ENCODE results near the gene PAK5. TPM values are rescaled to one million over a fixed set of nuclear protein-coding genes. Genes with fewer than 3 reads are reported as not detected.

Gene PAK5
- polyA plus RNA-seq, 1 of the 3 experiments (the other 2 are of a cell fraction): 0.03 TPM

DNA sequence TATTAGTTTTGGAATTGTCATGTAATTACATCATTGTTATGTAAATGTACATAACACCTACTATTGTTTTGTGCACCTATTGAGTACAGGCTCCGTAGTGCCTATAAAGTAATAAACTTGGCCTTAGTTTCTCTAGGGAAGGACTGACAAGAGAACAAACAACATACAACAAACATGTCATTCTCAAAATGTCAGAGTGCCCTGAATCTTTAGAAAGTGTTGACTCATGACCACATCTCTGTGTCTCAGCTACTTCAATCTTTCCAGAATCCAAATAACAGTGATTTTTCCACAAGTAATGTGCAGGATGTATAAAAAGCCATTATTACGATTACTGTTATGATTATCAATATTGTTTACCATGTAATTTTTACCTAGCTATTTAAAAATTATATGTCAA is 307.3 kb downstream of the PAK5 start:
- Histone ChIP-seq H4K20me1 (ENCODE audit: insufficient read depth) (no peaks in the 10 kb centered on the region), H3K9me2 (no peaks in the 10 kb centered on the region), H3K9me3 (no peaks in the 10 kb centered on the region), H3K27ac (ENCODE audit: low read depth in 2 of 2, low read length in 1 of 2) (peak overlapping the region; percentile 76 to 97), H3K4me3 (ENCODE audit: low read depth in 2 of 2, low read length in 1 of 2) (no peak overlapping the region), H3K4me2 (peak overlapping the region; percentile 1; the same call in 1 of the 2 replicates), H3K27me3 (ENCODE audit: insufficient read depth) (no peaks in the 10 kb centered on the region), H3K36me3 (replicated peaks in 1 of 2; ENCODE audit: control insufficient read depth in 1 of 2, insufficient read depth in 2 of 2, low read length in 1 of 2) (peaks cover 0 to 7% of the 10 kb centered on the region in 2 experiments), H2AFZ (ENCODE audit: low read depth) (peak overlapping the region; percentile 50; the same call in 1 of the 2 replicates), H3K4me1 (ENCODE audit: control insufficient read depth in 1 of 2, insufficient read depth in 2 of 2, low read depth in 1 of 2, low read length in 1 of 2) (peaks cover 15 to 28% of the 10 kb centered on the region in 2 experiments), H3K9ac (no peak overlapping the region), H3K79me2 (ENCODE audit: insufficient read depth) (no peaks in the 10 kb centered on the region), H3F3A (replicated peaks; ENCODE audit: insufficient read depth) (peaks cover 15% of the 10 kb centered on the region)
- no peak for DNase-seq
- 50% methylated on average over 2 of the region's 2 CpGs for WGBS (ENCODE audit: low lambda C conversion rate)
- CTCF ChIA-PET: interaction anchor here (1.0 to 3.3 kb wide), 7 partner anchors 9 to 78 kb away, joined by 3 to 21 read pairs (median 3); partner anchors contain the start of gene LAMP5
- TF ChIP-seq, protein P1, sequence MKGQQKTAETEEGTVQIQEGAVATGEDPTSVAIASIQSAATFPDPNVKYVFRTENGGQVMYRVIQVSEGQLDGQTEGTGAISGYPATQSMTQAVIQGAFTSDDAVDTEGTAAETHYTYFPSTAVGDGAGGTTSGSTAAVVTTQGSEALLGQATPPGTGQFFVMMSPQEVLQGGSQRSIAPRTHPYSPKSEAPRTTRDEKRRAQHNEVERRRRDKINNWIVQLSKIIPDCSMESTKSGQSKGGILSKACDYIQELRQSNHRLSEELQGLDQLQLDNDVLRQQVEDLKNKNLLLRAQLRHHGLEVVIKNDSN (IDR thresholded peaks at IDR 0.05; ENCODE audit: borderline replicate concordance, low read depth): no peak
- no peak for TF ChIP-seq FOXJ3 (CRISPR knock-in tag; IDR thresholded peaks at IDR 0.05)
- POLR2A ChIA-PET: interaction anchor here (1.5 to 1.8 kb wide), 2 partner anchors 17 to 40 kb away, joined by 7 to 8 read pairs; partner anchors contain the start of gene LAMP5

DNA sequence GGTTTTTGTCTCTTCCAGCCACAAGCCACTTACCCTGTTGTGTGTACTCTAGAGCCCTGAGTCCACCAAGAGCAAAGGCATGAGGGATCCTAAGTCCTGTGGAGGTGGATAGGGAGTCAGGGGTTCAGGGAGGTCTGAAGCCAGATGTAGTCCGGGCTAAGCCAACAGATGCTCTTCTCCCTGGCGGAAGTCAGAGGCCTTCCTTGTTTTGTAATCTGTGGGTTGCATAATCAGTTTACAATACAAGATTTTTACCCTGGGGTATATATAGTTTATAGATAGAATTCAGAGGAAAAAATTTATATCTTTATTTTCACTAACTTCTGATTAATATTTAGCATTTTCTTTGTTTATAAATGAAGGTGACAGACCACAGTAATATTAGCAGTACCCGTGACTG is 315.2 kb downstream of the PAK5 start:
- no peak for DNase-seq
- CTCF ChIA-PET: no interaction called here
- no peak overlapping the region for H3K4me2 ChIP-seq
- TF ChIP-seq FOSL2 (IDR thresholded peaks at IDR 0.05; ENCODE audit: borderline replicate concordance, low read depth): no peak
- TF ChIP-seq, protein P2, sequence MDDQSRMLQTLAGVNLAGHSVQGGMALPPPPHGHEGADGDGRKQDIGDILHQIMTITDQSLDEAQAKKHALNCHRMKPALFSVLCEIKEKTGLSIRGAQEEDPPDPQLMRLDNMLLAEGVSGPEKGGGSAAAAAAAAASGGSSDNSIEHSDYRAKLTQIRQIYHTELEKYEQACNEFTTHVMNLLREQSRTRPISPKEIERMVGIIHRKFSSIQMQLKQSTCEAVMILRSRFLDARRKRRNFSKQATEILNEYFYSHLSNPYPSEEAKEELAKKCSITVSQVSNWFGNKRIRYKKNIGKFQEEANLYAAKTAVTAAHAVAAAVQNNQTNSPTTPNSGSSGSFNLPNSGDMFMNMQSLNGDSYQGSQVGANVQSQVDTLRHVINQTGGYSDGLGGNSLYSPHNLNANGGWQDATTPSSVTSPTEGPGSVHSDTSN (IDR thresholded peaks at IDR 0.05): no peak
- TF ChIP-seq, protein P3, sequence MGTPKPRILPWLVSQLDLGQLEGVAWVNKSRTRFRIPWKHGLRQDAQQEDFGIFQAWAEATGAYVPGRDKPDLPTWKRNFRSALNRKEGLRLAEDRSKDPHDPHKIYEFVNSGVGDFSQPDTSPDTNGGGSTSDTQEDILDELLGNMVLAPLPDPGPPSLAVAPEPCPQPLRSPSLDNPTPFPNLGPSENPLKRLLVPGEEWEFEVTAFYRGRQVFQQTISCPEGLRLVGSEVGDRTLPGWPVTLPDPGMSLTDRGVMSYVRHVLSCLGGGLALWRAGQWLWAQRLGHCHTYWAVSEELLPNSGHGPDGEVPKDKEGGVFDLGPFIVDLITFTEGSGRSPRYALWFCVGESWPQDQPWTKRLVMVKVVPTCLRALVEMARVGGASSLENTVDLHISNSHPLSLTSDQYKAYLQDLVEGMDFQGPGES (IDR thresholded peaks at IDR 0.05; ENCODE audit: low read depth, low read length): no peak
- no peak for TF ChIP-seq SIN3A (IDR thresholded peaks at IDR 0.05; ENCODE audit: borderline replicate concordance, low read depth, low read length)
- H3K4me1 ChIP-seq (ENCODE audit: control insufficient read depth in 1 of 2, insufficient read depth in 2 of 2, low read depth in 1 of 2, low read length in 1 of 2): peaks cover 0 to 2% of the 10 kb centered on the region in 2 experiments; a peak in 1 of 4 replicates
- no peaks in the 10 kb centered on the region for H3K27me3 ChIP-seq (ENCODE audit: insufficient read depth)
- no peak overlapping the region for H2AFZ ChIP-seq (ENCODE audit: low read depth)
- no peak overlapping the region for H3K9ac ChIP-seq
- H3K9me3 ChIP-seq: no peaks in the 10 kb centered on the region
- 82% methylated on average over 3 of the region's 3 CpGs for WGBS (ENCODE audit: low lambda C conversion rate)
- H3K79me2 ChIP-seq (ENCODE audit: insufficient read depth): no peaks in the 10 kb centered on the region
- H3K9me2 ChIP-seq: no peaks in the 10 kb centered on the region
- H3K27ac ChIP-seq (ENCODE audit: low read depth in 2 of 2, low read length in 1 of 2): no peak overlapping the region
- H3K4me3 ChIP-seq (ENCODE audit: low read depth in 2 of 2, low read length in 1 of 2): no peak overlapping the region
- POLR2A ChIA-PET: no interaction called here
- H3F3A ChIP-seq (replicated peaks; ENCODE audit: insufficient read depth): no peaks in the 10 kb centered on the region
- H4K20me1 ChIP-seq (ENCODE audit: insufficient read depth): no peaks in the 10 kb centered on the region
- H3K36me3 ChIP-seq (replicated peaks in 1 of 2; ENCODE audit: control insufficient read depth in 1 of 2, insufficient read depth in 2 of 2, low read length in 1 of 2): peaks cover 0 to 4% of the 10 kb centered on the region in 2 experiments

DNA sequence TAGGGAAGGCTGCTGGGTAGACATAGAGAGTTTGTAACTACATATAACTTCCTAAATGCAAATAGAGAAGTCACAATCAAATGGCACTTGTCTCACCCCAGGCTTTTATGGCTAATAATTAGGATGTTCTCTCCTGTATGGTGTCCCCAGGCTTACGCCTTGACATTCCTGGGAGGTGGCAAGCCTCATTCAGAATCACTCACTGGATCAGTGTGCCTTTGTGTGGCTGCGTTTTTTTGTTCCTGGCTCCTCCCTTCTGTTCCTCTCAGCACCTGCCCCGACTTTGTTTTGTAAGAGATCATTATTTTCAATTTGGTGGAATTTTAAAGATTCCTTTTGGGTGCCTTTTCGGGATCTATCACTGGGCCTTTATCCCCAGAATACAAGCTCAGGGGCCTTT is 318.8 kb downstream of the PAK5 start:
- Histone ChIP-seq H2AFZ (ENCODE audit: low read depth) (no peak overlapping the region), H3K27me3 (ENCODE audit: insufficient read depth) (peaks cover 11% of the 10 kb centered on the region; the same call in 1 of the 2 replicates), H3K36me3 (replicated peaks in 1 of 2; ENCODE audit: control insufficient read depth in 1 of 2, insufficient read depth in 2 of 2, low read length in 1 of 2) (no peaks in the 10 kb centered on the region), H3K4me1 (ENCODE audit: control insufficient read depth in 1 of 2, insufficient read depth in 2 of 2, low read depth in 1 of 2, low read length in 1 of 2) (peaks cover 0 to 13% of the 10 kb centered on the region in 2 experiments; a peak in 1 of 4 replicates), H3K4me3 (ENCODE audit: low read depth in 2 of 2, low read length in 1 of 2) (no peak overlapping the region), H4K20me1 (ENCODE audit: insufficient read depth) (no peaks in the 10 kb centered on the region), H3K4me2 (no peak overlapping the region), H3K79me2 (ENCODE audit: insufficient read depth) (no peaks in the 10 kb centered on the region), H3K9me2 (no peaks in the 10 kb centered on the region), H3K9me3 (no peaks in the 10 kb centered on the region), H3F3A (replicated peaks; ENCODE audit: insufficient read depth) (peaks cover 2% of the 10 kb centered on the region), H3K9ac (no peak overlapping the region), H3K27ac (ENCODE audit: low read depth in 2 of 2, low read length in 1 of 2) (no peak overlapping the region)
- DNase-seq: no peak
- CTCF ChIA-PET: interaction anchor here (0.6 to 3.5 kb wide), 7 partner anchors 12 to 112 kb away, joined by 3 to 16 read pairs (median 4); no protein-coding TSS in a partner anchor
- POLR2A ChIA-PET: no interaction called here
- 78% methylated on average over 4 of the region's 4 CpGs for WGBS (ENCODE audit: low lambda C conversion rate)
- TF ChIP-seq RFX5 (IDR thresholded peaks at IDR 0.05; ENCODE audit: low read length) (no peak), FOXJ3 (CRISPR knock-in tag; IDR thresholded peaks at IDR 0.05) (no peak), FOXM1 (IDR thresholded peaks at IDR 0.05; ENCODE audit: low read depth) (no peak), NFIC (IDR thresholded peaks at IDR 0.05; ENCODE audit: borderline replicate concordance) (no peak)
- TF ChIP-seq, protein P1 (IDR thresholded peaks at IDR 0.05; ENCODE audit: borderline replicate concordance, low read depth): no peak
- TF ChIP-seq, protein P2 (IDR thresholded peaks at IDR 0.05): no peak
- TF ChIP-seq, protein P4, sequence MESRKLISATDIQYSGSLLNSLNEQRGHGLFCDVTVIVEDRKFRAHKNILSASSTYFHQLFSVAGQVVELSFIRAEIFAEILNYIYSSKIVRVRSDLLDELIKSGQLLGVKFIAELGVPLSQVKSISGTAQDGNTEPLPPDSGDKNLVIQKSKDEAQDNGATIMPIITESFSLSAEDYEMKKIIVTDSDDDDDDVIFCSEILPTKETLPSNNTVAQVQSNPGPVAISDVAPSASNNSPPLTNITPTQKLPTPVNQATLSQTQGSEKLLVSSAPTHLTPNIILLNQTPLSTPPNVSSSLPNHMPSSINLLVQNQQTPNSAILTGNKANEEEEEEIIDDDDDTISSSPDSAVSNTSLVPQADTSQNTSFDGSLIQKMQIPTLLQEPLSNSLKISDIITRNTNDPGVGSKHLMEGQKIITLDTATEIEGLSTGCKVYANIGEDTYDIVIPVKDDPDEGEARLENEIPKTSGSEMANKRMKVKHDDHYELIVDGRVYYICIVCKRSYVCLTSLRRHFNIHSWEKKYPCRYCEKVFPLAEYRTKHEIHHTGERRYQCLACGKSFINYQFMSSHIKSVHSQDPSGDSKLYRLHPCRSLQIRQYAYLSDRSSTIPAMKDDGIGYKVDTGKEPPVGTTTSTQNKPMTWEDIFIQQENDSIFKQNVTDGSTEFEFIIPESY (IDR thresholded peaks at IDR 0.05; ENCODE audit: borderline replicate concordance, low read depth): no peak

All from SK-N-SH (cell line).